Measurements from ENCODE around the gene TXK.

DNA sequence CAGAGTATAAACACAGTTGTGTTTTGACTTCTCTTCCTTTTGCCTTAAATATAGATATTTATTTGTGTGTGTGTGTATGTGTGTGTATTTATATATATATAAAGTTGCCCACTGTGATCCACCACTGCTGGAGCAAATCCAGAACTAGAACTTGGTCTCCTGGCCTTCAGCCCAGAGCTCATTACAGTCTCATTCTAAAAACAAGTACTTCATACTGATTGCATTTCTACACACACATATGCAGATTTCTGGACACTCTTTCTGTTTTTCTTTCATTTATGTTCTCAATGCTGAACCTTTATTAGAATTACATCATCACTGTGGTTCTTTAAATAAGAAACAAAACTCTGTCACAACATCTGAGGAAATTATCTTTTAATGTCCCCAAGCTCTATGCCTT, 381 bp downstream of the TXK start:
- TF ChIP-seq EZH2 (IDR thresholded peaks at IDR 0.05; ENCODE audit: insufficient read depth, poor library complexity, severe bottlenecking), result no peak
- no peak for TF ChIP-seq EZH2phosphoT487 (IDR thresholded peaks at IDR 0.05; ENCODE audit: insufficient read depth, low read depth)

All from GM23248 (cell line).